HEK293 (cell line): Measurements from ENCODE around the gene HDHD2.
"Not testable (repeated sequence)": the region's sequence is repeated elsewhere in the genome, so short reads cannot be mapped to it uniquely, and the experiment has no call there.

Experiments used
- CTCF ChIA-PET: fragments of 350-600 bp; formaldehyde crosslinking; extraction: SDS; loops from one replicate; lab custom pipeline; 2021; ENCODE audit warnings: antibody characterized with exemption; lab: Yijun Ruan, JAX
- POLR2A ChIA-PET: fragments of 300-600 bp; formaldehyde crosslinking; extraction: SDS; loops from one replicate; lab custom pipeline; 2020; ENCODE audit warnings: antibody characterized with exemption, inconsistent platforms; lab: Yijun Ruan, JAX
- H3K27ac ChIP-seq: fragments of 200-500 bp; sonication (Bioruptor generic); 2 replicates; pipeline ENCODE4 v1.5.1; 2014; ENCODE audit warnings: low read depth, low read length, control low read depth, inconsistent platforms; ENCODE audit errors: extremely low read depth
- H3K36me3 ChIP-seq, 2 experiments: fragments of 200-500 bp in 1 of 2; sonication (Bioruptor generic) in 1 of 2; 1 replicate in 1 of 2; 2 replicates in 1 of 2; pipeline ENCODE4 v1.5.1; 2014 to 2017; ENCODE audit warnings: inconsistent platforms in 2 of 2, low read length in 2 of 2; ENCODE audit not compliant: control insufficient read depth in 2 of 2, insufficient read depth in 1 of 2
- H3K4me1 ChIP-seq: fragments of 200-500 bp; sonication (Bioruptor generic); 2 replicates; pipeline ENCODE4 v1.5.1; 2014; ENCODE audit warnings: mild to moderate bottlenecking, low read length, inconsistent platforms; ENCODE audit not compliant: control insufficient read depth, insufficient read depth
- H3K4me3 ChIP-seq: 2 replicates; pipeline ENCODE4 v1.5.1; 2011; ENCODE audit warnings: low read depth, mild to moderate bottlenecking, control low read depth, low read length, moderate library complexity
- H3K9me3 ChIP-seq: fragments of 200-500 bp; sonication (Bioruptor generic); 2 replicates; pipeline ENCODE4 v1.5.1; 2014; ENCODE audit warnings: low read depth, low read length, inconsistent platforms; ENCODE audit not compliant: control insufficient read depth, insufficient read depth
- BCL11A ChIP-seq: fragments of 450-650 bp; formaldehyde crosslinking; IDR thresholded peaks from 2 replicates; pipeline ENCODE4 v1.5.1; 2016; ENCODE audit warnings: low read depth, missing biosample characterization, missing genetic modification characterization
- GLIS1 ChIP-seq: fragments of 450-650 bp; formaldehyde crosslinking; IDR thresholded peaks from 2 replicates; pipeline ENCODE4 v1.5.1; 2016; ENCODE audit warnings: missing biosample characterization, missing genetic modification characterization
- IKZF3 ChIP-seq: fragments of 450-650 bp; IDR thresholded peaks from 2 replicates; pipeline ENCODE4 v1.5.0; 2018; ENCODE audit warnings: missing biosample characterization, mild to moderate bottlenecking, missing genetic modification characterization, moderate library complexity
- KLF16 ChIP-seq: fragments of 450-650 bp; formaldehyde crosslinking; IDR thresholded peaks from 2 replicates; pipeline ENCODE4 v1.5.1; 2017; ENCODE audit warnings: missing biosample characterization, missing genetic modification characterization
- MYNN ChIP-seq: fragments of 450-650 bp; formaldehyde crosslinking; IDR thresholded peaks from 2 replicates; pipeline ENCODE4 v1.5.1; 2016; ENCODE audit warnings: missing biosample characterization, missing genetic modification characterization, borderline replicate concordance
- ZBTB21 ChIP-seq: fragments of 450-650 bp; formaldehyde crosslinking; IDR thresholded peaks from 2 replicates; pipeline ENCODE4 v1.5.1; 2017; ENCODE audit warnings: missing biosample characterization, missing genetic modification characterization
- ZNF10 ChIP-seq: fragments of 450-650 bp; formaldehyde crosslinking; IDR thresholded peaks from 2 replicates; pipeline ENCODE4 v1.5.1; 2017; ENCODE audit warnings: missing biosample characterization, missing genetic modification characterization
- ZNF23 ChIP-seq: fragments of 450-650 bp; formaldehyde crosslinking; IDR thresholded peaks from 2 replicates; pipeline ENCODE4 v1.5.1; 2016; ENCODE audit warnings: missing biosample characterization, missing genetic modification characterization, borderline replicate concordance
- ZNF335 ChIP-seq: fragments of 450-650 bp; formaldehyde crosslinking; conservative IDR thresholded peaks from 2 replicates; pipeline ENCODE4 v1.5.1; 2016; ENCODE audit warnings: missing biosample characterization, missing genetic modification characterization
- ZNF501 ChIP-seq: fragments of 450-650 bp; formaldehyde crosslinking; IDR thresholded peaks from 2 replicates; pipeline ENCODE4 v1.5.1; 2016; ENCODE audit warnings: missing biosample characterization, missing genetic modification characterization
- ZNF658 ChIP-seq: fragments of 450-650 bp; formaldehyde crosslinking; IDR thresholded peaks from 2 replicates; pipeline ENCODE4; 2016; ENCODE audit warnings: missing biosample characterization, missing genetic modification characterization
- ZNF660 ChIP-seq: fragments of 450-650 bp; IDR thresholded peaks from 2 replicates; pipeline ENCODE4 v1.5.1; 2018; ENCODE audit warnings: missing biosample characterization, mild to moderate bottlenecking, missing genetic modification characterization
- ZNF785 ChIP-seq: fragments of 450-650 bp; formaldehyde crosslinking; IDR thresholded peaks from 2 replicates; pipeline ENCODE4 v1.5.1; 2016; ENCODE audit warnings: missing biosample characterization, missing genetic modification characterization
- ZNF843 ChIP-seq: fragments of 450-650 bp; formaldehyde crosslinking; IDR thresholded peaks from 2 replicates; pipeline ENCODE4 v1.5.1; 2016; ENCODE audit warnings: missing biosample characterization, missing genetic modification characterization
- ZXDB ChIP-seq: fragments of 450-650 bp; formaldehyde crosslinking; IDR thresholded peaks from 2 replicates; pipeline ENCODE4 v1.5.1; 2016; ENCODE audit warnings: missing biosample characterization, missing genetic modification characterization
- TF ChIP-seq, protein P1 (sequence below): fragments of 450-650 bp; formaldehyde crosslinking; conservative IDR thresholded peaks from 2 replicates; pipeline ENCODE4 v1.5.1; 2016; ENCODE audit warnings: low read depth, missing biosample characterization, missing genetic modification characterization
- TF ChIP-seq, protein P2 (sequence below): fragments of 450-650 bp; formaldehyde crosslinking; IDR thresholded peaks from 2 replicates; pipeline ENCODE4 v1.5.1; 2016; ENCODE audit warnings: missing biosample characterization, missing genetic modification characterization
- TF ChIP-seq, protein P3 (sequence below): fragments of 450-650 bp; formaldehyde crosslinking; IDR thresholded peaks from 2 replicates; pipeline ENCODE4 v1.5.1; 2016; ENCODE audit warnings: missing biosample characterization, missing genetic modification characterization
- TF ChIP-seq, protein P4 (sequence below): fragments of 450-650 bp; formaldehyde crosslinking; optimal IDR thresholded peaks from 2 replicates; pipeline ENCODE3; 2016; ENCODE audit warnings: missing biosample characterization, mild to moderate bottlenecking, missing genetic modification characterization
- TF ChIP-seq, protein P5 (sequence below): fragments of 450-650 bp; formaldehyde crosslinking; IDR thresholded peaks from 2 replicates; pipeline ENCODE4 v1.5.1; 2017; ENCODE audit warnings: missing biosample characterization, missing genetic modification characterization

Gene HDHD2

DNA sequence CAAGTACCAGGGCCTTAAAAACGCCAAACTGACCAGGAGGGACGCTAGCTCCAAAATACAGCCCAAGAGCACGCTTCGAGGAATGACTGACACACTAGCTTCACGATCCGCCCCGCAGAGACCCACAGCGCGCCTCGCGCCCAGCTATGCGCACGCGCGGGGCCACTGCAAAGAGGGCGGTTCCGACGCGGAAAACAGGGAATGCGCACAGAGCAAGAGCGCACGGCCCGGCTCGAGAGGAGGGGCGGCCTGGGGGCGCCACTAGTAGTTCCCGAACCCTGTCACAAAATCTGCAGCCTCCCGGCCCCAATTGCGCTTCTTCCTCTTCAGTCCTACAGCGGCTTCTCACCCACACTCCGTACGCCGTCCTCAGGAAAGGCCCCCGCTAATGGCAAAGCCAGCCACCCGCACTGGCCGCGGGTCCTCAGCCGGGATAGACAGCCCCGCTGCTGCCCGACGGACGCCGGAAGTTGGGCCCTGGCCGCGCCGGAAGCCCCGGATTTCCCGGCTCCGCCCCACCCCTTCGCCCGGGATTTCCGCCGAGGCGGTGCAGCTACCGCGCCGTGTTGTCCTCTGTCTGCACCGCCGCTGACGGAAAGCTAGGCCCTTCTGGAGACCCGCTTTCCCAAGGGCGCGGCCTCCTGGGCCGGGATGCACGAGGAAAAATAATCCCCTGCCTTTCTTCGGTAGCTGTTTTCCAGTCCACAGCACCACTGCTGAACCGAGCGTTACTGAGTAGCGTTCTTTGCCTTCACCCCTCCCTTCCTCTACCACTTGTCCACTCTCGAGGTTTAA, at the start of gene HDHD2 (continued):
- TF ChIP-seq ZNF23 (tag by site-specific recombination) = no peak
- no peak for TF ChIP-seq ZBTB21 (tag by site-specific recombination)
- TF ChIP-seq, protein P1, sequence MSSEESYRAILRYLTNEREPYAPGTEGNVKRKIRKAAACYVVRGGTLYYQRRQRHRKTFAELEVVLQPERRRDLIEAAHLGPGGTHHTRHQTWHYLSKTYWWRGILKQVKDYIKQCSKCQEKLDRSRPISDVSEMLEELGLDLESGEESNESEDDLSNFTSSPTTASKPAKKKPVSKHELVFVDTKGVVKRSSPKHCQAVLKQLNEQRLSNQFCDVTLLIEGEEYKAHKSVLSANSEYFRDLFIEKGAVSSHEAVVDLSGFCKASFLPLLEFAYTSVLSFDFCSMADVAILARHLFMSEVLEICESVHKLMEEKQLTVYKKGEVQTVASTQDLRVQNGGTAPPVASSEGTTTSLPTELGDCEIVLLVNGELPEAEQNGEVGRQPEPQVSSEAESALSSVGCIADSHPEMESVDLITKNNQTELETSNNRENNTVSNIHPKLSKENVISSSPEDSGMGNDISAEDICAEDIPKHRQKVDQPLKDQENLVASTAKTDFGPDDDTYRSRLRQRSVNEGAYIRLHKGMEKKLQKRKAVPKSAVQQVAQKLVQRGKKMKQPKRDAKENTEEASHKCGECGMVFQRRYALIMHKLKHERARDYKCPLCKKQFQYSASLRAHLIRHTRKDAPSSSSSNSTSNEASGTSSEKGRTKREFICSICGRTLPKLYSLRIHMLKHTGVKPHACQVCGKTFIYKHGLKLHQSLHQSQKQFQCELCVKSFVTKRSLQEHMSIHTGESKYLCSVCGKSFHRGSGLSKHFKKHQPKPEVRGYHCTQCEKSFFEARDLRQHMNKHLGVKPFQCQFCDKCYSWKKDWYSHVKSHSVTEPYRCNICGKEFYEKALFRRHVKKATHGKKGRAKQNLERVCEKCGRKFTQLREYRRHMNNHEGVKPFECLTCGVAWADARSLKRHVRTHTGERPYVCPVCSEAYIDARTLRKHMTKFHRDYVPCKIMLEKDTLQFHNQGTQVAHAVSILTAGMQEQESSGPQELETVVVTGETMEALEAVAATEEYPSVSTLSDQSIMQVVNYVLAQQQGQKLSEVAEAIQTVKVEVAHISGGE (tag by site-specific recombination) = peak; percentile 96
- no peak for TF ChIP-seq MYNN (tag by site-specific recombination)
- no peak for TF ChIP-seq ZNF658
- TF ChIP-seq BCL11A (tag by site-specific recombination) = no peak
- TF ChIP-seq ZNF10 (tag by site-specific recombination) = no peak
- peak; percentile 83 for TF ChIP-seq KLF16 (tag by site-specific recombination)
- TF ChIP-seq ZNF785 (tag by site-specific recombination) = no peak
- TF ChIP-seq ZXDB (tag by site-specific recombination) = peak; percentile 90
- TF ChIP-seq ZNF501 (tag by site-specific recombination) = peak; percentile 84
- TF ChIP-seq, protein P2, sequence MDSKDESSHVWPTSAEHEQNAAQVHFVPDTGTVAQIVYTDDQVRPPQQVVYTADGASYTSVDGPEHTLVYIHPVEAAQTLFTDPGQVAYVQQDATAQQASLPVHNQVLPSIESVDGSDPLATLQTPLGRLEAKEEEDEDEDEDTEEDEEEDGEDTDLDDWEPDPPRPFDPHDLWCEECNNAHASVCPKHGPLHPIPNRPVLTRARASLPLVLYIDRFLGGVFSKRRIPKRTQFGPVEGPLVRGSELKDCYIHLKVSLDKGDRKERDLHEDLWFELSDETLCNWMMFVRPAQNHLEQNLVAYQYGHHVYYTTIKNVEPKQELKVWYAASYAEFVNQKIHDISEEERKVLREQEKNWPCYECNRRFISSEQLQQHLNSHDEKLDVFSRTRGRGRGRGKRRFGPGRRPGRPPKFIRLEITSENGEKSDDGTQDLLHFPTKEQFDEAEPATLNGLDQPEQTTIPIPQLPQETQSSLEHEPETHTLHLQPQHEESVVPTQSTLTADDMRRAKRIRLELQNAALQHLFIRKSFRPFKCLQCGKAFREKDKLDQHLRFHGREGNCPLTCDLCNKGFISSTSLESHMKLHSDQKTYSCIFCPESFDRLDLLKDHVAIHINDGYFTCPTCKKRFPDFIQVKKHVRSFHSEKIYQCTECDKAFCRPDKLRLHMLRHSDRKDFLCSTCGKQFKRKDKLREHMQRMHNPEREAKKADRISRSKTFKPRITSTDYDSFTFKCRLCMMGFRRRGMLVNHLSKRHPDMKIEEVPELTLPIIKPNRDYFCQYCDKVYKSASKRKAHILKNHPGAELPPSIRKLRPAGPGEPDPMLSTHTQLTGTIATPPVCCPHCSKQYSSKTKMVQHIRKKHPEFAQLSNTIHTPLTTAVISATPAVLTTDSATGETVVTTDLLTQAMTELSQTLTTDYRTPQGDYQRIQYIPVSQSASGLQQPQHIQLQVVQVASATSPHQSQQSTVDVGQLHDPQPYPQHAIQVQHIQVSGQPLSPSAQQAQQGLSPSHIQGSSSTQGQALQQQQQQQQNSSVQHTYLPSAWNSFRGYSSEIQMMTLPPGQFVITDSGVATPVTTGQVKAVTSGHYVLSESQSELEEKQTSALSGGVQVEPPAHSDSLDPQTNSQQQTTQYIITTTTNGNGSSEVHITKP = peak; percentile 71
- TF ChIP-seq ZNF843 (tag by site-specific recombination) = peak; percentile 43; the same call in 1 of the 2 replicates
- TF ChIP-seq ZNF660 = peak; percentile 34; the same call in 1 of the 2 replicates
- TF ChIP-seq, protein P3, sequence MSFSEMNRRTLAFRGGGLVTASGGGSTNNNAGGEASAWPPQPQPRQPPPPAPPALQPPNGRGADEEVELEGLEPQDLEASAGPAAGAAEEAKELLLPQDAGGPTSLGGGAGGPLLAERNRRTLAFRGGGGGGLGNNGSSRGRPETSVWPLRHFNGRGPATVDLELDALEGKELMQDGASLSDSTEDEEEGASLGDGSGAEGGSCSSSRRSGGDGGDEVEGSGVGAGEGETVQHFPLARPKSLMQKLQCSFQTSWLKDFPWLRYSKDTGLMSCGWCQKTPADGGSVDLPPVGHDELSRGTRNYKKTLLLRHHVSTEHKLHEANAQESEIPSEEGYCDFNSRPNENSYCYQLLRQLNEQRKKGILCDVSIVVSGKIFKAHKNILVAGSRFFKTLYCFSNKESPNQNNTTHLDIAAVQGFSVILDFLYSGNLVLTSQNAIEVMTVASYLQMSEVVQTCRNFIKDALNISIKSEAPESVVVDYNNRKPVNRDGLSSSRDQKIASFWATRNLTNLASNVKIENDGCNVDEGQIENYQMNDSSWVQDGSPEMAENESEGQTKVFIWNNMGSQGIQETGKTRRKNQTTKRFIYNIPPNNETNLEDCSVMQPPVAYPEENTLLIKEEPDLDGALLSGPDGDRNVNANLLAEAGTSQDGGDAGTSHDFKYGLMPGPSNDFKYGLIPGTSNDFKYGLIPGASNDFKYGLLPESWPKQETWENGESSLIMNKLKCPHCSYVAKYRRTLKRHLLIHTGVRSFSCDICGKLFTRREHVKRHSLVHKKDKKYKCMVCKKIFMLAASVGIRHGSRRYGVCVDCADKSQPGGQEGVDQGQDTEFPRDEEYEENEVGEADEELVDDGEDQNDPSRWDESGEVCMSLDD (tag by site-specific recombination) = no peak
- TF ChIP-seq, protein P4, sequence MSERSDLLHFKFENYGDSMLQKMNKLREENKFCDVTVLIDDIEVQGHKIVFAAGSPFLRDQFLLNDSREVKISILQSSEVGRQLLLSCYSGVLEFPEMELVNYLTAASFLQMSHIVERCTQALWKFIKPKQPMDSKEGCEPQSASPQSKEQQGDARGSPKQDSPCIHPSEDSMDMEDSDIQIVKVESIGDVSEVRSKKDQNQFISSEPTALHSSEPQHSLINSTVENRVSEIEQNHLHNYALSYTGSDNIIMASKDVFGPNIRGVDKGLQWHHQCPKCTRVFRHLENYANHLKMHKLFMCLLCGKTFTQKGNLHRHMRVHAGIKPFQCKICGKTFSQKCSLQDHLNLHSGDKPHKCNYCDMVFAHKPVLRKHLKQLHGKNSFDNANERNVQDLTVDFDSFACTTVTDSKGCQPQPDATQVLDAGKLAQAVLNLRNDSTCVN (tag by site-specific recombination) = peak; percentile 87
- TF ChIP-seq GLIS1 (tag by site-specific recombination) = peak; percentile 79
- TF ChIP-seq, protein P5, sequence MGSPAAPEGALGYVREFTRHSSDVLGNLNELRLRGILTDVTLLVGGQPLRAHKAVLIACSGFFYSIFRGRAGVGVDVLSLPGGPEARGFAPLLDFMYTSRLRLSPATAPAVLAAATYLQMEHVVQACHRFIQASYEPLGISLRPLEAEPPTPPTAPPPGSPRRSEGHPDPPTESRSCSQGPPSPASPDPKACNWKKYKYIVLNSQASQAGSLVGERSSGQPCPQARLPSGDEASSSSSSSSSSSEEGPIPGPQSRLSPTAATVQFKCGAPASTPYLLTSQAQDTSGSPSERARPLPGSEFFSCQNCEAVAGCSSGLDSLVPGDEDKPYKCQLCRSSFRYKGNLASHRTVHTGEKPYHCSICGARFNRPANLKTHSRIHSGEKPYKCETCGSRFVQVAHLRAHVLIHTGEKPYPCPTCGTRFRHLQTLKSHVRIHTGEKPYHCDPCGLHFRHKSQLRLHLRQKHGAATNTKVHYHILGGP (tag by site-specific recombination) = peak; percentile 68; the same call in 1 of the 2 replicates
- TF ChIP-seq ZNF335 (tag by site-specific recombination) = peak; percentile 98
- TF ChIP-seq IKZF3 (tag by site-specific recombination) = no peak; the same call in none of the 2 replicates

DNA sequence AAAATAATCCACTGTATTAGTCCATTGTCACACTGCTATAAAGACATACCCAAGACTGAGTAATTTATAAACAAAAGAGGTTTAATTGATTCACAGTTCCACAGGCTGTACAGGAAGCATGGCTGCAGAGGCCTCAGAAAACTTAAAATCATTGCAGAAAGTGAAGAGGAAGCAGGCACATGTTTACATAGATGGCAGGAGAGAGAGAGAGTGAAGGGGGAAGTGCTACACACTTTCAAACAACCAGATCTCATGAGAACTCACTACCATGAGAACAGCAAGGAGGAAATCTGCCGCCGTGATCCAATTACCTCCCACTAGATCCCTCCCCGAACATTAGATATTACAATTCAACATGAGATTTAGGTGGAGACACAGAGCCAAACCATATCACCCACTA, 45.7 kb upstream of the HDHD2 start:
- H3K36me3 ChIP-seq, H3K4me3 ChIP-seq, H3K4me1 ChIP-seq, H3K27ac ChIP-seq, H3K9me3 ChIP-seq: not testable (repeated sequence)
- POLR2A ChIA-PET = interaction anchor here (0.7 kb wide), 1 partner anchor 46 kb away, joined by 3 read pairs; the partner anchor contains the start of gene HDHD2
- CTCF ChIA-PET = interaction anchor here (0.6 to 1.3 kb wide), 2 partner anchors 9 to 388 kb away, joined by 4 to 7 read pairs; no protein-coding TSS in a partner anchor
